ENCODE data around the gene NEURL2.

DNA sequence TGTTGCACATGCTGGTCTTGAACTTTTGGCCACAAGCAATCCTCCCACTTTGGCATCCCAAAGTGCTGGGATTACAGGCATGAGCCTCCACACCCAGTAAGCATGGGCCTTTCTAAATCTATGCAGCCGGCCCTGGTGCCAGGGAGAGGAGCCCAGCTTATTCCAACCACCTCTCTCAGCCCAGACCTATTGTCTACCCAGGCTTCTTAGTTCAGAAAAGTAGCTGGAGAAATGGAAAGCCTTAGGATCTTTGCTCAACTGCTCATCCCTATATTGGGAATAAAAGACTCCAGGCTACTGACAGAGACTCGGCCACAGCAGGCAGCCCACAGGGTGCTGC is 35.7 kb upstream of the NEURL2 start:
- TF ChIP-seq, protein P1, sequence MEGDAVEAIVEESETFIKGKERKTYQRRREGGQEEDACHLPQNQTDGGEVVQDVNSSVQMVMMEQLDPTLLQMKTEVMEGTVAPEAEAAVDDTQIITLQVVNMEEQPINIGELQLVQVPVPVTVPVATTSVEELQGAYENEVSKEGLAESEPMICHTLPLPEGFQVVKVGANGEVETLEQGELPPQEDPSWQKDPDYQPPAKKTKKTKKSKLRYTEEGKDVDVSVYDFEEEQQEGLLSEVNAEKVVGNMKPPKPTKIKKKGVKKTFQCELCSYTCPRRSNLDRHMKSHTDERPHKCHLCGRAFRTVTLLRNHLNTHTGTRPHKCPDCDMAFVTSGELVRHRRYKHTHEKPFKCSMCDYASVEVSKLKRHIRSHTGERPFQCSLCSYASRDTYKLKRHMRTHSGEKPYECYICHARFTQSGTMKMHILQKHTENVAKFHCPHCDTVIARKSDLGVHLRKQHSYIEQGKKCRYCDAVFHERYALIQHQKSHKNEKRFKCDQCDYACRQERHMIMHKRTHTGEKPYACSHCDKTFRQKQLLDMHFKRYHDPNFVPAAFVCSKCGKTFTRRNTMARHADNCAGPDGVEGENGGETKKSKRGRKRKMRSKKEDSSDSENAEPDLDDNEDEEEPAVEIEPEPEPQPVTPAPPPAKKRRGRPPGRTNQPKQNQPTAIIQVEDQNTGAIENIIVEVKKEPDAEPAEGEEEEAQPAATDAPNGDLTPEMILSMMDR (IDR thresholded peaks at IDR 0.05): no peak
- TF ChIP-seq POLR2A (IDR thresholded peaks at IDR 0.05): no peak
